Right ventricle myocardium inferior (tissue), 1 donor: ENCODE measurements around the gene TRIO. TPM values are rescaled to one million over a fixed set of nuclear protein-coding genes. Genes with fewer than 3 reads are reported as not detected.

Experiments
- ATAC-seq: fragments of 200-7000 bp; cut with Tn5 transposase; one replicate; pipeline ENCODE4 v1.9.1; 2020; ENCODE audit warnings: mild to moderate bottlenecking, moderate library complexity
- DNase-seq: peaks from one replicate; pipeline ENCODE4 v3.0.0; 2021; ENCODE audit errors: missing footprints
- intact Hi-C: fragments of 100-400 bp; cut with DNase I; formaldehyde crosslinking; loops from one replicate; pipeline ENCODE4 v1.11.0; 2022
- total RNA-seq: library from RNA; stranded (reverse); fragmentation: NEBNext Ultra II Directional; extraction: Animal tissue kit (Norgen Biotek cat#: 25700); gene quantifications from one replicate; pipeline ENCODE4 v1.2.1, GENCODE V29; 2021
- donor health status: DM: no; HTN: yes; CAD: no; lungs with severe emphysema.

The TRIO gene
- total RNA-seq, 1 donor from 2014 or later: 56.9 TPM

- DNase-seq (no peak), ATAC-seq (peak; percentile 49)
- intact Hi-C loops: no loop called here
Observed at GRCh38 chr5:14339468-14339867, 196.3 kb downstream of the TRIO start.

- intact Hi-C loops: no loop called here
- ATAC-seq (no peak), DNase-seq (no peak)
Observed at GRCh38 chr5:14341571-14342230, 198.6 kb downstream of the TRIO start.

- no peak for DNase-seq
- intact Hi-C loops: no loop called here
- ATAC-seq: peak; percentile 56
Observed at GRCh38 chr5:14342306-14342705, 199.2 kb downstream of the TRIO start.

GRCh38 chr5:14343376-14343775 lies 200.2 kb downstream of the TRIO start:
- DNase-seq: no peak
- intact Hi-C loops: no loop called here
- no peak for ATAC-seq

- intact Hi-C loops: no loop called here
- no peak for ATAC-seq
- DNase-seq: no peak
Observed at GRCh38 chr5:14347522-14347921, 204.4 kb downstream of the TRIO start.

- no peak for ATAC-seq
- DNase-seq: no peak
- intact Hi-C loops: no loop called here
Observed at GRCh38 chr5:14348142-14348541, 205.0 kb downstream of the TRIO start.

GRCh38 chr5:14349029-14349428 lies 205.9 kb downstream of the TRIO start:
- DNase-seq (no peak), ATAC-seq (no peak)
- intact Hi-C loops: no loop called here

GRCh38 chr5:14351086-14351661 lies 208.0 kb downstream of the TRIO start:
- DNase-seq (no peak), ATAC-seq (no peak)
- intact Hi-C loops: loop anchor here (5.0 to 10.0 kb wide), 3 partner anchors 296 to 366 kb away; partner anchors contain the start of gene OTULIN

GRCh38 chr5:14351845-14352712 lies 208.9 kb downstream of the TRIO start:
- ATAC-seq: peak; percentile 85
- intact Hi-C loops: loop anchor here (5.0 to 10.0 kb wide), 3 partner anchors 295 to 367 kb away; partner anchors contain the start of gene OTULIN

GRCh38 chr5:14353726-14354474 lies 210.8 kb downstream of the TRIO start:
- ATAC-seq (no peak), DNase-seq (no peak)
- intact Hi-C loops: loop anchor here (5.0 to 10.0 kb wide), 3 partner anchors 293 to 369 kb away; partner anchors contain the start of gene OTULIN

More at GRCh38 chr5:14351845-14352712, 208.9 kb downstream of the TRIO start:
- DNase-seq: peak; percentile 82

GRCh38 chr5:14355391-14355790 lies 212.2 kb downstream of the TRIO start:
- intact Hi-C loops: loop anchor here (10.0 kb wide), 1 partner anchor 371 kb away; no protein-coding TSS in a partner anchor
- no peak for DNase-seq
- ATAC-seq: no peak

- DNase-seq (no peak), ATAC-seq (no peak)
- intact Hi-C loops: loop anchor here (10.0 kb wide), 1 partner anchor 372 kb away; no protein-coding TSS in a partner anchor
Observed at GRCh38 chr5:14356305-14356704, 213.2 kb downstream of the TRIO start.

- DNase-seq (peak; percentile 78), ATAC-seq (peak; percentile 91)
- intact Hi-C loops: loop anchor here (10.0 kb wide), 1 partner anchor 373 kb away; no protein-coding TSS in a partner anchor
Observed at GRCh38 chr5:14357441-14357840, 214.3 kb downstream of the TRIO start.

GRCh38 chr5:14357851-14358250 lies 214.7 kb downstream of the TRIO start:
- ATAC-seq (no peak), DNase-seq (no peak)
- intact Hi-C loops: loop anchor here (10.0 kb wide), 1 partner anchor 373 kb away; no protein-coding TSS in a partner anchor

- intact Hi-C loops: loop anchor here (10.0 kb wide), 1 partner anchor 374 kb away; no protein-coding TSS in a partner anchor
- ATAC-seq (no peak), DNase-seq (no peak)
Observed at GRCh38 chr5:14358536-14358935, 215.4 kb downstream of the TRIO start.

- intact Hi-C loops: loop anchor here (10.0 kb wide), 1 partner anchor 375 kb away; no protein-coding TSS in a partner anchor
Observed at GRCh38 chr5:14359069-14360043, 216.2 kb downstream of the TRIO start.

GRCh38 chr5:14362491-14362890 lies 219.3 kb downstream of the TRIO start:
- ATAC-seq: no peak
- DNase-seq: no peak
- intact Hi-C loops: no loop called here

More at GRCh38 chr5:14359069-14360043, 216.2 kb downstream of the TRIO start:
- DNase-seq (no peak), ATAC-seq (no peak)
